T-helper 2 cell treated with Interferon-gamma antibody and Interleukin-4, amounts not matched to agents 5 μg/mL and 100 μg/mL, for 36 hours (primary cell): ENCODE results near the gene WDR72.

Experiments used
- DNase-seq: peaks from one replicate; pipeline ENCODE4 v3.0.0; 2021; ENCODE audit warnings: low spot score
- H3K27ac Mint-ChIP-seq: one replicate; pipeline ENCODE4 v1.8.0; 2021; ENCODE audit warnings: mild to moderate bottlenecking, mixed read lengths
- H3K27me3 Mint-ChIP-seq: one replicate; pipeline ENCODE4 v1.8.0; 2021; ENCODE audit warnings: low read depth, mixed read lengths
- H3K36me3 Mint-ChIP-seq: one replicate; pipeline ENCODE4 v1.8.0; 2021; ENCODE audit warnings: low read depth, mixed read lengths
- H3K4me1 Mint-ChIP-seq: one replicate; pipeline ENCODE4 v1.8.0; 2021; ENCODE audit warnings: low read depth, mixed read lengths
- H3K4me3 Mint-ChIP-seq: one replicate; pipeline ENCODE4 v1.8.0; 2022; ENCODE audit warnings: mild to moderate bottlenecking, moderate library complexity, mixed read lengths
- H3K9me3 Mint-ChIP-seq: one replicate; pipeline ENCODE4 v1.8.0; 2021; ENCODE audit warnings: mixed read lengths

The WDR72 gene

GRCh38 chr15:53671545-53671944 lies 87.9 kb downstream of the WDR72 start:
- no peak for DNase-seq
- Mint-ChIP-seq H3K4me3 (no peak overlapping the region), H3K4me1 (no peaks in the 10 kb centered on the region), H3K27me3 (no peaks in the 10 kb centered on the region), H3K36me3 (no peaks in the 10 kb centered on the region), H3K27ac (no peak overlapping the region), H3K9me3 (no peaks in the 10 kb centered on the region)

GRCh38 chr15:53670701-53671100 lies 88.8 kb downstream of the WDR72 start:
- Mint-ChIP-seq H3K9me3 (no peaks in the 10 kb centered on the region), H3K36me3 (no peaks in the 10 kb centered on the region), H3K4me1 (no peaks in the 10 kb centered on the region), H3K4me3 (no peak overlapping the region), H3K27me3 (no peaks in the 10 kb centered on the region), H3K27ac (no peak overlapping the region)
- DNase-seq, result no peak

- Mint-ChIP-seq H3K4me3 (no peak overlapping the region), H3K9me3 (no peaks in the 10 kb centered on the region), H3K27me3 (no peaks in the 10 kb centered on the region), H3K4me1 (no peaks in the 10 kb centered on the region), H3K36me3 (no peaks in the 10 kb centered on the region), H3K27ac (no peak overlapping the region)
- no peak for DNase-seq
These were observed 93.5 kb downstream of the WDR72 start for GRCh38 chr15:53665930-53666329.

DNA sequence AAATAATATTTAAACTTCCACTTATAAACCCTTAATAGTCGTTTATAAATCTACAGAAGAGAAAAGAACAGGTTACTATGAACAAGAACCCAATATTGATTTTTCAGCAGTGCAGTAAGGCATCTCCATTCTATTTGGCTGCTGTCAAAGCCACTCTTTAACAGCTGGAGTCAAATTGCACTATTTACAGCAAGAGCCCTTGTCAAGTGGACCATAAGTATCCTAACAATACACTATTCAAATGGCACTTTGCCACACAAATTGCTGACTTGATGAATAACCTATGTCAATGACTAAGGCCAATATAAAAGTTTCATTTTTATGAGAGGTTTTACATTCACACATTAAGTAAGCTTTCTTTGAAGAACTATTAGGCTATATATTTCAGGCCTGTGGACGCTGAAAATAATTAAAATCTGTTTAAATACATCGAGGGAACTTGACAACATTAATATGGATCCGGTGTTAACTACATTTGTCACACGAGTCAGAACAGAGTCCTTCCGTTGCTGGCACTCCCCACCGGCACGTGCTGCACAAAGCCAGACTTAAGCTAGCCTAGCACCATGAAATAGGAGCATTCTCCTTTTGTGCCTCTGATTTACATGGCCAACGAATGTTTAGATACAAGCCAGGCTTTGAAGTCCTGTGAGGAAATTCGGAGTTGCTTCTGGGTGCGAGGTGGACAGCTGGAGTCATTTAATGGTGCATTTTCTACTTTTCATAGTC lies 100.5 kb downstream of the WDR72 start:
- no peaks in the 10 kb centered on the region for H3K27me3 Mint-ChIP-seq

DNA sequence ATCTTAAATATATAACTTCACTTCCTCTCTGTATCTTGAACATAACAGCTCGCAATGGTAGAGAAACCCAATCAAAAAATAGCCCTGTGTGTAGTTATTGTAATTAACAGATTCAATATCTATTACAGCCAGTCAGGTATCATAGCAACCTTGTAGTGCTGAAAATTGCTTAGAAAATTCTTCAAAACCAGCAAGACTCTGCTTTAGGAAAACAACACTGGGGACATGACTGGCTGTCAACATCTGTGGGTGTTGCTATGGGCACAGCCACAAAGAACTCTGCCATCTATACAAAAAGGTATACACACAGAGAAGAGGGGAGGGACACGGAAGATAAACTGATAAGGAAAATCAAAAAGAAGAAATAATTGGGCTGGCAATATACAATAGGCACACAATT lies 101.2 kb downstream of the WDR72 start:
- no peaks in the 10 kb centered on the region for H3K36me3 Mint-ChIP-seq
- DNase-seq, result no peak
- no peaks in the 10 kb centered on the region for H3K9me3 Mint-ChIP-seq
- H3K27me3 Mint-ChIP-seq, result no peaks in the 10 kb centered on the region
- no peaks in the 10 kb centered on the region for H3K4me1 Mint-ChIP-seq
- H3K4me3 Mint-ChIP-seq, result no peak overlapping the region
- H3K27ac Mint-ChIP-seq, result no peak overlapping the region

More for the DNA sequence above, 100.5 kb downstream of the WDR72 start:
- Mint-ChIP-seq H3K9me3 (no peaks in the 10 kb centered on the region), H3K27ac (no peak overlapping the region), H3K4me3 (no peak overlapping the region), H3K36me3 (no peaks in the 10 kb centered on the region), H3K4me1 (no peaks in the 10 kb centered on the region)
- no peak for DNase-seq

GRCh38 chr15:53648934-53649333 lies 110.5 kb downstream of the WDR72 start:
- H3K4me3 Mint-ChIP-seq, result no peak overlapping the region
- no peaks in the 10 kb centered on the region for H3K27me3 Mint-ChIP-seq

GRCh38 chr15:53644660-53645059 lies 114.8 kb downstream of the WDR72 start:
- H3K36me3 Mint-ChIP-seq, result no peaks in the 10 kb centered on the region
- H3K4me1 Mint-ChIP-seq, result no peaks in the 10 kb centered on the region
- no peaks in the 10 kb centered on the region for H3K9me3 Mint-ChIP-seq
- no peaks in the 10 kb centered on the region for H3K27me3 Mint-ChIP-seq
- no peak overlapping the region for H3K4me3 Mint-ChIP-seq
- no peak overlapping the region for H3K27ac Mint-ChIP-seq
- DNase-seq, result no peak

More at GRCh38 chr15:53648934-53649333, 110.5 kb downstream of the WDR72 start:
- Mint-ChIP-seq H3K9me3 (no peaks in the 10 kb centered on the region), H3K4me1 (no peaks in the 10 kb centered on the region), H3K27ac (no peak overlapping the region), H3K36me3 (no peaks in the 10 kb centered on the region)
- no peak for DNase-seq

- no peaks in the 10 kb centered on the region for H3K27me3 Mint-ChIP-seq
- H3K9me3 Mint-ChIP-seq, result peaks cover 18% of the 10 kb centered on the region
- DNase-seq, result no peak
- H3K27ac Mint-ChIP-seq, result no peak overlapping the region
- no peaks in the 10 kb centered on the region for H3K36me3 Mint-ChIP-seq
- H3K4me3 Mint-ChIP-seq, result no peak overlapping the region
- H3K4me1 Mint-ChIP-seq, result no peaks in the 10 kb centered on the region
These were observed 124.9 kb downstream of the WDR72 start for GRCh38 chr15:53634517-53635106.

DNA sequence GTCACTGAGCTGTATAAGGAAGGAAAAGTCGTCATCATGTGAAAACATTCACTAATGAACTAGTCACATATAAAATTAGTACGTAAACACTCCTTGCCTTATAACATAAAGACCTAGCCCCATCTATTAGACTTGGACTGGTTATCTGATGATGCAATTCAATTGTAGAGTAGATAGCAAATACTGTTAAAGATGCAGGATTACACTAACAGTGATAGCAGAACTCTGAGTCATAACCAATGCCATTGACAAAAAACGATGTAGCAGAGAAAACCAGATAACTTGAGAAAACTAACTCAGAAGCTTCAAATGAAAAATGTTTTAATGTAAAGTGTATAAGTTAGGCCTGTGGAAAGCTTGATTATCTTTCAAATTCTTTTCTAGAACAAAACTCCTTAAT lies 132.2 kb downstream of the WDR72 start:
- Mint-ChIP-seq H3K27ac (no peak overlapping the region), H3K9me3 (peaks cover 12% of the 10 kb centered on the region), H3K4me3 (no peak overlapping the region), H3K36me3 (no peaks in the 10 kb centered on the region), H3K4me1 (no peaks in the 10 kb centered on the region), H3K27me3 (no peaks in the 10 kb centered on the region)
- no peak for DNase-seq

GRCh38 chr15:53625962-53626845 lies 133.3 kb downstream of the WDR72 start:
- H3K27me3 Mint-ChIP-seq, result no peaks in the 10 kb centered on the region
- DNase-seq, result no peak
- no peak overlapping the region for H3K4me3 Mint-ChIP-seq
- H3K27ac Mint-ChIP-seq, result no peak overlapping the region
- peaks cover 8% of the 10 kb centered on the region for H3K9me3 Mint-ChIP-seq
- H3K36me3 Mint-ChIP-seq, result no peaks in the 10 kb centered on the region
- H3K4me1 Mint-ChIP-seq, result no peaks in the 10 kb centered on the region

DNA sequence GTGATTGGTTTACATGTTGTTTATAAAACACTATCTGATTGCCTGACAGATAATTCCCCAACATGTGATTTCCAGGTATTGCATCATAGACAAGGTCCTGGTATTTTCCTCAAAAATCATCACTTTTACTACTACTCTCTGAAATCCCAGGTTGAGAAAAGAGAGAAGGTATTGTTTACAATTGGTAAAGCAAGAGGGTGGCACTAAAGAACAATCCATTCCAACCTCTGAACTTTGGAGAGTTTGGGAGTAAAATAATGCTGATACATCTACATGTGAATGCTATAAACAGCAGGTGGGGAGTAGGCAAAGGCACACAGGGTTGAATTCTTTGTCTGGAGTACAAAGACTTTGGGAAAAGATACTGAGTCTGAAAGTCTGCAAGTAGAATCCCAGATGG lies 134.2 kb downstream of the WDR72 start:
- H3K9me3 Mint-ChIP-seq, result peaks cover 7% of the 10 kb centered on the region
- no peak for DNase-seq
- no peaks in the 10 kb centered on the region for H3K4me1 Mint-ChIP-seq
- H3K36me3 Mint-ChIP-seq, result no peaks in the 10 kb centered on the region
- no peaks in the 10 kb centered on the region for H3K27me3 Mint-ChIP-seq
- H3K27ac Mint-ChIP-seq, result no peak overlapping the region
- no peak overlapping the region for H3K4me3 Mint-ChIP-seq

DNA sequence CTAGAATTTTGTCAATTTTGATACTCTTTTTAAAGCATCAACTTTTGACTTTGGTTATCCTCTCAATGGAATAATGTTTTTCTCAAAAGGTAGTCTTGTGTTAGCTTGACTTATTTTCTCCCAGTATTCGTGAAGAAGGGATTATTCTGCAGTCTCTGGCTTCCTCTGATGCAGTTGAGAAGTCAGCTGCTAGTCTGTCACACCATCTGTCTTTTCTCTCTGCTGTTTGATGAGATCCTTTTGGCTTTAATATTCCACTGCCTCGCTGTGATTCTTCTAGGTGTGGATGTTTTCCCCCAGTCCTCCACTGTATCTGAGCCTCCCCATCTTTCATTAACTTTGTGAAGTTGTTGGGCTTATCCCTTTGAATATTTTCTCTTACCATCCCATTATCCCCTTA lies 141.0 kb downstream of the WDR72 start:
- DNase-seq, result no peak
- Mint-ChIP-seq H3K9me3 (peaks cover 7% of the 10 kb centered on the region), H3K27me3 (no peaks in the 10 kb centered on the region), H3K4me3 (no peak overlapping the region), H3K27ac (no peak overlapping the region), H3K4me1 (no peaks in the 10 kb centered on the region), H3K36me3 (no peaks in the 10 kb centered on the region)

DNA sequence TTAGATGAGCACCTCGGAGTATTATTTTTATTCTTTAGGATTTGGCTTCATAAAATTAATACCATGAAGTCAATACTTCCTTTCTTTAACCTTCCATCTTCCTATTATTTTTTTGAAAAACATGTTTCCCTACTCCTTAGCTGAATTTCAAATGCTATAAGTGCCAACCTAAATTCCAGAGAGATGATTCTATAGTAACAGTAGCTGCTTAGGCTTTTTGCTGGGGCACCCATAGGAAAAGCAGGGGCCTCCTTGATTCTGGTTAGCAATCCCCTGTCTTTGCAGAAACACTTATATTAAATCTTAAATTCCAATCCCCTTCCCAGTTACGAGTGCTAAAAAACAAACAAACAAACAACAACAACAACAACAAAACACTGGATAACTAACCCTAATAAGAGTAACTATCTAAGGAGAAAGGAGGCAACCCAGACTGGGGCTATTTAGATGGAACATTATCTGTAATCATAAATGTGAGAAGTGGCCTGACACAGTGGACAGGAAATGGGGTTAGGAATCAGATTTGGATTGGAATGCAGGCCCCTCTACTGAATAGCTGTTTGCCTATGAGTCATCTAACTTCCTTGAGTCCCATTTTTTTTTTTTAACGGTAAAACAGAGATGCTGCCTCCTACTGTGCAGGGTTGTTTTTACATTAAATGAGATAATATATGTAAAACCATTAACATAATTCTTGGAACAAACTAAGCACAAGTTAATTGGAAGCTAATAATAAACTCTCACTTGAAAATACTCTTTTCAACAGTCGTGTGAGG lies 148.1 kb downstream of the WDR72 start:
- H3K27ac Mint-ChIP-seq, result no peak overlapping the region
- H3K4me3 Mint-ChIP-seq, result no peak overlapping the region
- no peaks in the 10 kb centered on the region for H3K9me3 Mint-ChIP-seq
- no peaks in the 10 kb centered on the region for H3K4me1 Mint-ChIP-seq
- no peaks in the 10 kb centered on the region for H3K27me3 Mint-ChIP-seq
- H3K36me3 Mint-ChIP-seq, result no peaks in the 10 kb centered on the region
- DNase-seq, result no peak
